GM18873 (cell line): Measurements from ENCODE around the gene DHRSX.
"Not testable (repeated sequence)": the region's sequence is repeated elsewhere in the genome, so short reads cannot be mapped to it uniquely, and the experiment has no call there.

Experiments used
- ATAC-seq: cut with Tn5 transposase; IDR thresholded peaks from one replicate; pipeline ENCODE4 v1.9.1; 2021; ENCODE audit warnings: mild to moderate bottlenecking, moderate library complexity, moderate number of reproducible peaks; ENCODE audit not compliant: unreplicated experiment, low FRiP score

Gene DHRSX

DNA sequence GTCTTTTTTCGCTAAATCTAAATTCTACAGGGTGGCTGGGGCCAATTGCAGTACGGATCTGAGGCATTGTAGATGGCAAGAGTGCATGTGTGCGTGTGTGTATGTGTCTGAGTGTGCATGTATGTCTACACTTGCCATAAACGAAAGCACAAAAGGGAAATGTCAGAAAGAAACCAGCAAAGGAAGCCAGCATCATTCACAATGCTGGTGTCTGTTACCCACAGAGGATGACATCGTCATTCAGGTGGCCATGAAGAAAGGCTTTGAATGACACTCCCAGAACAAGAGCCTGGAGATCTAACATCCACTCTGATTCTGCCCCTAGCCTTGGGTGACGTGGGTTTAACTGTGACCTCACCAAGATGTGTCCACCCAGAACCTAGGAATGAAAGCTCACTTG, 124.6 kb downstream of the DHRSX start:
- no peak for ATAC-seq

DNA sequence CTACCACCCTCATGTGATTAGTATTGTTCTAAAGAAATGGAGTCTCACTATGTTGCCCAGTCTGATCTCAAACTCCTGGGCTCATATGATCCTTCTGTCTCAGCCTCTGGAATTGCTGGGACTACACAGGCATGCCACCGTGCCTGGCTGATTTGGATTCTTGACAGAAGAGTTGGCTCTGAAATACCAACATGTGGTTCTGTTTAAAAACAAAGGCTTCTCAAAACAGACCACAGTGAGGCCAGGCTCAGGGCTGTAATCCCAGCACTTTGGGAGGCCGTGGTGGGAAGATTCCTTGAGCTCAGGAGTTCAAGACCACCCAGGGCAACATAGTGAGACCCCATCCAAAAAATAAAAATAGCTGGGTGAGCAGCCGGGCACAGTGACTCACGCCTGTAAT, 126.7 kb downstream of the DHRSX start:
- no peak for ATAC-seq

DNA sequence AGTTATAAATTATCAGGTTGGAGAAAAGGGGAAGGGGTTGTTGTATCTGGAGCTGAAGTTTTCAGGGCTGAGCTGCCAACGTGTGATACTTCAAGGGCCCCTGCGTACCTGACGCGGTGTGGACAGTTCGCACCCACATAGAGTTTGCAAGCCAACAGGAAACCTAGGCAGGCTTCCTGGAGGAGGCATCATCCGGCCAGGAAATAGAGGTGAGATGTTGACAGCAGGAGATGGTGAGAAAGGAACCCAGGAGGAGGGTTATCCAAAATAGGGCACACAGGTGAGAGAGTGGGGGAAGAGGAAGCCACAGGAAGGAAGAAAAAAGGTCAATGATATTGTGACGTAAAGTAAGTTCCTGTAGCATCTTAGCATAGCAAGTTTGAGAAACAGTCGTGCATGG, 127.2 kb downstream of the DHRSX start:
- ATAC-seq = no peak

DNA sequence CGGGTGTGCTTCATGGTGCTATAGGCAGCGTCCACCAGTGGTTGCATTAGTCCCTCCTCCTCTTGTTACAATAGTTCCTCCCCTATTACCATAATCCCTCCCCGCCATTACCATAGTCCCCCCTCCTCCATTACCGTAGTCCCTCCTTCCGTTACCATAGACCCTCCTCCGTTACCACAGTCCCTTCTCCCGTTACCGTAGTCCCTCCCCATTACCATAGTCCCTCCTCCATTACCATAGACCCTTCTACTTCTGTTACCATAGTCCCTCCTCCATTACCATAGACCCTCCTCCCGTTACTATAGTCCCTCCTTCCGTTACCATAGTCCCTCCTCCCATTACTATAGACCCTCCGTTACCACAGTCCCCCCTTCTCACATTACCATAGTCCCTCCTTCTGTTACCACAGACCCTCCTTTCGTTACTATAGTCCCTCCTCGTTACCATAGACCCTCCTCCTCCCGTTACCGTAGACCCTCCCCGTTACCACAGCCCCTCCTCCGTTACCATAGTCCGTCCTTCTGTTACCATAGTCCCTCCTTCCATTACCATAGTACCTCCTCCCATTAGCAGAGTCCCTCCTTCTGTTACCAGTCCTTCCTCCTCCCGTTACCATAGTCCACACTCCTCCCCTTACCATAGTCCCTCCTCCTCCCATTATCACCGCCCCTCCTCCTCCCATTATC, 129.6 kb downstream of the DHRSX start:
- no peak for ATAC-seq

DNA sequence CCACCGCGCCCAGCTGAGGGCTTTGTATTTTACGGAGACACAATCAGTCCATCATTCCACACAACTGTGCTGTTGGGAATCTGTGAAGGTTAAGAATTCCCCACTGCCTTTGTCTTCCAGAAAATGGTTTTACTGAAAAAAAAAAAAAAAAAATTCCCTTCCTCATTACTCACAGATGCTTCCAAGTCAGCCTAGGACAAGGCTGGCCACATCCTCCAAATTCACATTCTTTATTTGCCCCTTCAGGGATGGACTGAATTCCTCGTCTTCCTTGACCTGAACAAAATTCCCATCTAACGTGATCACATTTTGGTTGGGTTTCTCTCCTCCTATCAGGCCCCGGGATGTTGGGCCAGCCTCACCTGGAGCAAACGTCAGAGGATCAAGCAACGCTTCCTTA, 130.3 kb downstream of the DHRSX start:
- ATAC-seq = no peak

DNA sequence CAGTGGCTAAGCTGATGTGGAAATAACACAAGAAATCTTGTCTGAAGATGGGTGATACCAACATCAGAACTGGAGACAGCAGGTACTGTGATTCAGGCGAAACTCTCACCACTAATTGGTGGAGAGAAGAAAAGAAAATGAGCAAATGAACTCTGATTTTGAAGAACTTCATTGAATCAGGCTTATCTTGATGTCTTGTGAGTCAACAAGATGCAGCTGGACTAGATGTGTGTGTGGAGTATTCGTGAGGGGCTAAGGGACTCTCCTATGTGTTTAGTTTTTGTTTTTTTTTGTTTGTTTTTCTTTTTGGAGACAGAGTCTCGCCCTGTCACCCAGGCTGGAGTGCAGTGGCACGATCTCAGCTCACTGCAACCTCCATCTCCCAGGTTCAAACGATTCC, 131.6 kb downstream of the DHRSX start:
- no peak for ATAC-seq

DNA sequence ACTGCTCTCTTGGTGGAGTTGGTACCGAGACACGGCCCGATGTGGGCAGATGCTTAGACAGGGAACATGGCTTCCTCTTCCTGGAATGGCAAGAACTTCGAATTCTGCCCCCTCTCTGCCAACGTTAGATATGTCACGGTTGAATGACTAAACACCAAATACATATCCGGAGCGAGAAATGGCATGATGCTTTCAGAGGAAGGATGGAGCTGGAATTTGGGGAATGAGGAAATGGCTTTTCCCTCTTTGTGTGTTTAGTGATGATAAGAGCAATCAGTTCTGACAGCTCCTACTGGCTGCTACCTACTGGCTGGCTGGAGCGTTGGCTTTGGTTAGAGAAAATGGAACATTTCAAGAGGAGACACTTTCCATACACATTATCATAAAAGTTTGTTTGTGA, 140.0 kb downstream of the DHRSX start:
- no peak for ATAC-seq

DNA sequence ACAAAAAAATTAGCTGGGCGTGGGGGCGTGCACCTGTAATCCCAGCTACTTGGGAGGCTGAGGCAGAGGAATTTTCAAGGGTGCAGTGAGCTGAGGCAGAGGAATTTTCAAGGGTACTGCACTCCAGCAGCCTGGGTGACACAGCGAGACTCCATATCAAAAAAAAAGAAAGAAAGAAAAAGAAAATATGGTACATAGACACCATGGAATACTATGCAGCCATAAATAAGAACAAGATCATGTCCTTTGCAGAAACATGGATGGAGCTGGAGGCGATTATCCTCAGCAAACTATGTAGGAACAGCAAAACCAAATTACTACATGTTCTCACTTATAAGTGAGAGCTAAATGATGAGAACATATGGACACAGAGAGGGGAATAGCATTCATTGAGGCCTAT, 141.3 kb downstream of the DHRSX start:
- ATAC-seq = not testable (repeated sequence)

DNA sequence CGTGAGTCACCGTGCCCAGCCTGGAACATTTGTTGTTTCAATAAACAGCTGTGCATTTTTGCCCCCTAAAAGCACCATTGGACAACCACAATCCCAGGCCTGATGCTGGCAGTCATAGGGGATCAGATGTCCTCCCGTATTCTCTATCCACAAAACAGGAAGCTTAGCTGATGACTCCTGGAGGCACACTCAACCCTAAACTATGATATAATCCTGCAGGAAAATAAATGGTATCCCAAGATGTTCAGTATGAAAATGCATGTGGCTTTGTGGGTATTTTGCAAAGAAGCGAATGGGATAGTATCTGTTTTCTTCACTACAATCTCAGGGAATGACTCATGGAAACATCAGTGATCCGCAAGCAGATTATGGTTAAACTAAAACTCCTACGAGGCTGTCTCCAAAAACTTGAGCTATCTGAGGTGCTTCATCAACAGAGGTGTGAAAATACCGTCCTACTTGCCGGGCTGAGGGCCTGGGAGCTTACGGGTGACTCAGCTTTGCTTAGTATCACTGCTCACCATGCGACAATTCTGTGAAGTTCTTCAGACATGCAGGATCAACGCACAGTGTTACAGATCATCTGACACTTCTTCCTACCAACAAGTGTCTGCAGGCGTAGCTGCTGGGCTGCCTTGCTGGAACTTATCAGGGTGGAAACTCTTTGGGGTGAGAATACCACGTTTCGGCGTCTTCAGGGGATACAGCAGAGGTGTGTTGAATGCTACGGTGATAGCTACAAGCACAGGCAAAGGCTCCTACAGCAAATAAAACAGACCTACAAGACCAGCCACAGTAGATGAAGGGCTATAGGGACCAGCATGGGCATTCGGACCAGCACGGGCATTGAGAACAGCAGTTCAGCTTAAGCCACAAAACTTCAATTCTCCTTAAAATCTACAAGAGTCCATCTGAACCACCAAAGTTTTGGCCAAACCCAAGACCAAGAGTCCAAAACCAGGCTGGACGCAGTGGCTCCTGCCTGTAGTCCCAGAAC, 148.5 kb downstream of the DHRSX start:
- no peak for ATAC-seq

DNA sequence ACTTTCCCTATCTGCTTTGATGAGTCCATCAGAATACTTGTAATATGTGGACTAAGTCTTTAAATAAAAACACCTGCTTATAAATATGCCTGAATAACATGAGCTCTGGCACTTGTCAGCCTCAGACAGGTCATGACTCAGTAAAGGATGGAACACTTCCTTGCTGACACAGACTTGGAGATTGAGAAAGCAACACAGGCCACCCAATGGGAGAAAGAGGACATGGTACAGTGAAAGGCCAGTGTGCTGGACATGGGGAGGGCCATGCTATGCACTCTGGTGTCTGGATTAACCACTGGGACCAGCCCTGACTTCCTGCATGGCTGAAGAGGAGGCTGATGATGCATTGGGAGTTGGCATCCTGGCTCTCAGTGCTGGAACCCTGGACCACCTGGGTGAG, 149.5 kb downstream of the DHRSX start:
- ATAC-seq = no peak

DNA sequence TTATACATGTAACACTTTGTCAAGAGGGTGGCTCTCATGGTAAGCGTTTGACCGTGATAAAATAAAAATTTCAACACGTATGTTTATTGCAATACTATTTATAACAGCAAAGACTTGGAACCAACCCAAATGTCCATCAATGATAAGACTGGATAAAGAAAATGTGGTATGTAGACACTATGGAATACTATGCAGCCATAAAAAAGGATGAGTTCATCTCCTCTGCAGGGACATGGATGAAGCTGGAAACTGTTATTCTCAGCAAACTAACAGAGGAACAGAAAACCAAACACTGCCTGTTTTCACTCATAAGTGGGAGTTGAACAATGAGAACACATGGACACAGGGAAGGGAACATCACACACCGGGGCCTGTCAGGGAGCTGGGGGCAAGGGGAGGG, 150.1 kb downstream of the DHRSX start:
- not testable (repeated sequence) for ATAC-seq

DNA sequence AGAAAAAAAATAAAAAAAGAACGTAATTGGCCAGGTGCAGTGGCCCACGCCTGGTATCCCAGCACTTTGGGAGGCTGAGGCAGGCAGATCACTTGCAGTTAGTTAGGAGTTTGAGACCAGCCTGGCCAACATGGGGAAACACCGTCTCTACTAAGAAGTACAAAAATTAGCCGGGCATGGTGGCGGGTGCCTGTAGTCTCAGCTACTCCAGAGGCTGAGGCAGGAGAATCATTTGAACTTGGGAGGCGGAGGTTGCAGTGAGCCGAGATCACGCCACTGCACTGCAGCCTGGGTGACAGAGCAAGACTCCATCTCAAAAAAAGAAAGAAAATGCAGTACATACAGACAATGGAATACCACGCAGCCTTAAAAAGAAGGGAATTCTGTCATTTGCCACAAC, 150.7 kb downstream of the DHRSX start:
- ATAC-seq = not testable (repeated sequence)

DNA sequence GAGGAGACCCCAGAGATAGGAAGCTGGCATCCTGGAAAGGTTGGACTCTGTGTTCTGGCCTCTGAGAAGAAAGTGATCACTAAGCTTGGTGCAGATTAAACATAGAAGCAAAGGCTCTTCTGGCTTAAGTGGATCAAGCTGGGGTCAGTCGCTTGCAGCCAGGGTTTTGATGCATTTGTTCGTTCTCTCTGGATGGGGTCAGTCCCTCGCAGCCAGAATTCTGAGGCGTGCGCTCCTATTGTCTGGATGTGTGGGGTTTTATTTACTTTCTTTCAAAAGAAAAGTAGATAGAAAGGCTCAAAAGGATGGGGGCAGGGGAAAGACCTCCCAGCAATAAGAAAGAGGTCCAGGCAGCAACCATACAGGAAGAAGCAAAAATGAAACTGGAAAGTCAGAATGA, 152.6 kb downstream of the DHRSX start:
- no peak for ATAC-seq

DNA sequence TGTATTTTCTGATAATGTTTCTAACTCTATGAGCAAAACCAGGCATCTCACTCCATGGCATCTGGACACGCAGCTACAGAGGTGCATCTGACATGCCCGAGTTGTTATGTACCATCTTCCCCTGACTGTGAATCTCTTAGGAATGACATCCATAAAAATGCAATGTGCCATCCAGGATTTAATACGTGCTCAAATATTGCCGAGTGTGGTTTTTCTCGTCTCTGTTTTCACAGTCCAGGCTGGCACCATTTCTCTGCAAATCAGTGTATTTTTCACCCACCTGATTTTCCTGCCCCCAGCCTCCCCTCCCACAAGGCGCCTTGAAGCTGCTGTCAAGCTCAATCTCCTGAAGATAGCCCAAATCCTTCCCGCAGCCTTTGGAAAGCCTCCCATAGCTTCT, 154.6 kb downstream of the DHRSX start:
- no peak for ATAC-seq

DNA sequence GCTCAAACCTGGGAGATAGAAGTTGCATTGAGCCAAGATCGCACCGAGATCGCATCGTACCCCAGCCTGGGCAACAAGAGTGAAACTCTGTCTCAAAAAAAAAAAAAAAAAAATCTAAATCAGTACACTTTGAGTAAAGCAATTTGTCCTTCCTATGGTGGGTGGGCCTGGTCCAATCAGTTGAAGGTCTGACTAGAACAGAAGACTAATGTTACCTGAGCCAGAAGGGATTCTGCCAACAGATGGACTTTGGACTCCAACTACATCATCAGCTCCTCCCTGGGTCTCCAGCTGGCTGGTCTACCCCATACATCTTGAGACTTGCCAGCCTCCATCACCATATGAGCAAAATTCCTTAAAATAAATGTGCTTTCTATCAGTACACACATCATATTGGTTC, 155.2 kb downstream of the DHRSX start:
- ATAC-seq = no peak

DNA sequence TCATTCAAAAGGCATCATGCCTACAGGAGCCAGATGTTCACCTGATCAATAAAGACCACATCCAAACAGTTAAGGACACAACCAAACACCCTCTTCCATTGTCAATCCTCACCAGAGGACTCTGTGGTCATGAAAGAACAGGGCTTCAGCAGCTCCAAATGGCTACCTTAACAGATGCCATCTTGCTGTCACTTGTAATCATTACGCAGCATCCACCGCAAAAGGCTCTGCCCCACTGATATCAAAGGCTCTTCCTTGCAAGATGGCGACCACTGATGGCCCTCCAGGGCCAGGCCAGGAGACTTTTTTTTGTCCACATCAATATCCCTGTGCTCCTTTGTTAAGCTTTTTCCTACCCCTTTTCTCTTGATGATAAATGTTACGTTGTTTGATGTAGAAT, 157.4 kb downstream of the DHRSX start:
- no peak for ATAC-seq

DNA sequence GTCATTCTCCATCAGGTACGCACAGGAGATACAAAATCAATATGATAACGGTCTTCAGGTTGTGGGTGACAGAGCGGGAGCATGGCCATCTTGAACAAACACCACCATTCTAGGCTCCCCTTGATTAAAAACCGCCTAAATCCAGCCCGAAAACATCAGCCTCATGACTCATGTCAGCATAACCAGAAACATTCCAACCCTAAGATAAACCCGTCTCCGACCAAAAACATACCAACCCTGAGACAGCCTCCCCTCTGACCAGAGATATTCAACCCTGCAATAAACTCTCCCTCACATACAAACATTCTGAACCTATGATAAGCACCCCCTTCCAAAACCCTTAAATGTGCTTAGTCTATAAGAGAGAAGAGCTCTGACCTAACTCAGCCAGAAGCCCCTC, 157.9 kb downstream of the DHRSX start:
- ATAC-seq = no peak

DNA sequence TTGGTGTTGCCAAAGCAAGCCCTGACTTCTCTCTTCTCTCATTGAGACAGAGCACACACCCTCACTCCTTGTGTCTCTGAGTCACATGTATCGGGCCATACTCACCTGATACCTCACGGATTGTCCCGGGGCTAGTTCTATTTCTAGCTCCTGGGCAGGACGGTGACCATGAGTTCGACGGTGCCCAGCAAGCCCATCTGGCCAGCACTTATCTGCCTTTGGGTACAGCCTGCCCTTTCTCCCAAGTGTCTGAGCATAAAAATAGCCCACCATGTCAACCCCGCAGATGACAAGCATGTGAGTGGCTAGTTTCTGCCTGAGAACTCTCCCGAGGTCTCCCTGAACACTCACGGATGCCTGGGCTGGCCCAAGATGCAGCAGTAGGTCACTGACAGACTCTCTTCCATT, 158.5 kb downstream of the DHRSX start:
- ATAC-seq = no peak

DNA sequence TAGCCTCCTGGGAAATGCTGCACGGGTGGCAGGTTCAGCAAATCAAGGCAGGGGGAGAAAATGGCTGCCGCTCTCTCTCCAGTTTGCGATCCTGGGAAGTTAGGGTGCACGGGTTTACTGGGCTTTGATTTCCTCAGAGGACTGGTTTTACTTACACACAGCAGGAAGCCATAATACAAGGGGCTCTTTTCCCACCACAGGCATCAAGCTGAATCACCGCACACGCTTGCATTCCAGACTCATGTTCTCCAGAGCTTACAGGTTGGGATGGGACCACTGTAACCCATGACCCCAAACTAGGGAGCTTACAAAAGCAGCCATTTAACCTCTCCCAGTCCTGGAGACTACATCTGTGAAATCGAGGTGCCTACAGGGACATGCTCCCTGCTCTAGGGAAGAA, 159.8 kb downstream of the DHRSX start:
- ATAC-seq = no peak

DNA sequence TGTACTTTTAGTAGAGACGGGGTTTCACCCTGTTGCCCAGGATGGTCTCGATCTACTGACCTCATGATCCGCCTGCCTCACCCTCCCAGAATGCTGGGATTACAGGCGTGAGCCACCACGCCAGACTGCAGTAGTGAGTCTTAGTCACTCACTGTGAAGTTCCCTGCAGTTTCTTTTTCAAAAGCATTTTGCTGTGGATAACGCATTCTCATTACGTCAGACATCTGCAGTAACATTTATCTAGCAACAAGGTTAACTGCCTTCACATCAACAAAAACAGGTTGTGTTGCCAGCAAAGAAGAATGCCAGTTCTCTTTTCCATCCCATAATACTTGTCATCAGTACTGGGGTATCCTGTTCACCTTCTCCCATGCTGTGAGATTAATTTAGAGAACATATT, 164.6 kb downstream of the DHRSX start:
- ATAC-seq = no peak

DNA sequence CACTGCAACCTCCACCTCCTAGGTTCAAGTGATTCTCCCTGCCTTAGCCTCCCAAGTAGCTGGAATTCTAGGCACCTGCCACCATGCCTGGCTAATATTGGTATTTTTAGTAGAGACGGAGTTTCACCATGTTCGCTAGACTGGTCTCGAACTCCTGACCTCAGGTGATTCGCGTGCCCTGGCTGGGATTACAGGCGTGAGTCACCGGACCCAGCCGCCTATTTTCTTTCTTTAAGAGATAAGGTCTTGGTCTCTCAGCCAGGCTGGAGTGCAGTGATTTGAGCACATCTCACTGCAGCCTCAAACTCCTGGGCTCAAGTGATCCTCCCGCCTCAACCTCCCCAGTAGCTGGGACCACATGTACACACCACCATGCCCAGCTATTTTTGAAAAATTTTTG, 166.5 kb downstream of the DHRSX start:
- no peak for ATAC-seq

DNA sequence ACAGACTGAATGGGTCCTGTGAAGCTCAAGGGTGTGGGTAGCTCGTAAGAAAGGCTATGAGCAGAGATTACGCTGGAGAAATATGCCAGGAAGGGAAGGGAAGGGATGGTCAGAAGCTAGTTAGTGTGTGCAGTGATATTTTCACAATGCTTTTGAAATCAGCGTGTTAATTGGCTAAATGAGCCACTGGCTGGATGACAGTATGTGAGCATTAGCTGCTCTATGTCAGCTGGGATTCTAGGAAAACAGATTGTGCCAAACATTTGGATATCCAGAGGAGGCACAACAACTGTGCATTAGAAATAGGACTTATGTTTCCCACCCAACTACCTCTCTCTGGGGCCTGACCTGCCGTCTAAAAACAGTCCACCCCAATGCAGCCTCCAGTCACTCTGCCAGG, 168.5 kb downstream of the DHRSX start:
- ATAC-seq = no peak
